Measurements from ENCODE around the gene EDIL3. TPM values are rescaled to one million over a fixed set of nuclear protein-coding genes. Genes with fewer than 3 reads are reported as not detected.

The EDIL3 gene
- total and polyA plus RNA-seq, 2 of the 8 experiments (the other 6 are each of a cell fraction or from before 2014, with no cell fraction given), result 14.7 to 47.2 TPM

DNA sequence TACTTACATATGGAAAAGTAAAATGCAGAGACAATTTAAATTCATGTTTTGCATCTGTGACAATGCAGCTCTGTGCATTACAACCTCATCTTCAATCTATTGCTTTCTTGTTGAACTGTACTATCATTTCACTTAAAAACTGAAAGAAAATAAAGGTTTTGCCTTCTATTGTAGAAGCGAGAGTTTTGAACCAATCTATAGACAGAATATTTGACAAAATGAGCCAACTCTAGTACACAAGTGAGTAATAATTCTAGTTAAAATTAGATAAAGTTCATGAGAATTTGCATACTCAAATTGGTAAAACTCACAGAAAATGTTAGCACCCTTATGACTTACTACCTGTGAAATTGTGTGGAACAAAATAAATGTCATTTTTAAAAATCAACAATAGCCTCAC is 123.7 kb downstream of the EDIL3 start (continued):
- TF ChIP-seq SIN3A (conservative IDR thresholded peaks at IDR 0.05 in 1 of 2, IDR thresholded peaks at IDR 0.05 in 1 of 2; ENCODE audit: low read depth in 1 of 2, low read length in 2 of 2), result no peak
- no peak for TF ChIP-seq TAF1 (IDR thresholded peaks at IDR 0.05; ENCODE audit: low read depth, low read length)

Data from H1 (cell line).